Sigmoid colon (tissue), 4 donors: ENCODE data around the gene RNF6.

Experiments
- EP300 ChIP-seq, 4 donors: sonication (generic); formaldehyde crosslinking; IDR thresholded peaks; one replicate each; pipeline ENCODE4 v1.6.1; 2017; ENCODE audit warnings: antibody characterized with exemption in 4 of 4
- POLR2A ChIP-seq, 2 donors: fragments of 450-650 bp; IDR thresholded peaks; one replicate each; pipeline ENCODE4 v1.6.1; 2016; ENCODE audit warnings: antibody characterized with exemption in 2 of 2, mild to moderate bottlenecking in 2 of 2, moderate library complexity in 2 of 2
- POLR2AphosphoS5 ChIP-seq, 4 donors: sonication (generic); formaldehyde crosslinking; IDR thresholded peaks; one replicate each; pipeline ENCODE4 v1.6.1; 2017; ENCODE audit warnings: antibody characterized with exemption in 4 of 4
- TF ChIP-seq, protein P1 (sequence below), 4 experiments: fragments of 450-650 bp in 3 of 4; fragments of 200-600 bp in 1 of 4; IDR thresholded peaks; one replicate each; pipeline ENCODE4 v1.5.1; 2016 to 2019; ENCODE audit warnings: antibody characterized with exemption in 4 of 4, mild to moderate bottlenecking in 3 of 4, moderate library complexity in 2 of 4

DNA sequence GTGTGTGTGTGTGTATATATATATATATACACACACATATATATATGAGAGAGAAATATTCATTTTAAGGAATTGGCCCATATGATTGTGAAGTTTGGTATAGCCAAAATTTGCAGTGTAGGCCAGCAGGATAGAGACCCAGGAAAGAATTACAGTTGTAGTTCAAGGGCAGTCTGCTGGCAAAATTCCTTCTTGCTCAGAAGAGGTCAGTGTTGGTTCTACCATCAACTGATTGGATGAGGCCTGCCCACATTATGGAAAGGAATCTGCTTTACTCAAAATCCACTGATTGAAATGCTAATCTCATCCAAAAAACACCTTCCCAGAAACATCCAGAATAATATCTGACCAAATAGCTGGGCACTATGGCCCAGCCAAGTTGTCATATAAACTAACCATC is 24.0 kb downstream of the RNF6 start:
- TF ChIP-seq, protein P1, sequence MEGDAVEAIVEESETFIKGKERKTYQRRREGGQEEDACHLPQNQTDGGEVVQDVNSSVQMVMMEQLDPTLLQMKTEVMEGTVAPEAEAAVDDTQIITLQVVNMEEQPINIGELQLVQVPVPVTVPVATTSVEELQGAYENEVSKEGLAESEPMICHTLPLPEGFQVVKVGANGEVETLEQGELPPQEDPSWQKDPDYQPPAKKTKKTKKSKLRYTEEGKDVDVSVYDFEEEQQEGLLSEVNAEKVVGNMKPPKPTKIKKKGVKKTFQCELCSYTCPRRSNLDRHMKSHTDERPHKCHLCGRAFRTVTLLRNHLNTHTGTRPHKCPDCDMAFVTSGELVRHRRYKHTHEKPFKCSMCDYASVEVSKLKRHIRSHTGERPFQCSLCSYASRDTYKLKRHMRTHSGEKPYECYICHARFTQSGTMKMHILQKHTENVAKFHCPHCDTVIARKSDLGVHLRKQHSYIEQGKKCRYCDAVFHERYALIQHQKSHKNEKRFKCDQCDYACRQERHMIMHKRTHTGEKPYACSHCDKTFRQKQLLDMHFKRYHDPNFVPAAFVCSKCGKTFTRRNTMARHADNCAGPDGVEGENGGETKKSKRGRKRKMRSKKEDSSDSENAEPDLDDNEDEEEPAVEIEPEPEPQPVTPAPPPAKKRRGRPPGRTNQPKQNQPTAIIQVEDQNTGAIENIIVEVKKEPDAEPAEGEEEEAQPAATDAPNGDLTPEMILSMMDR (IDR thresholded peaks at IDR 0.05) = no peak
- TF ChIP-seq POLR2A (IDR thresholded peaks at IDR 0.05) = no peak
- no peak for TF ChIP-seq POLR2AphosphoS5 (IDR thresholded peaks at IDR 0.05)
- TF ChIP-seq EP300 (IDR thresholded peaks at IDR 0.05) = no peak
